Right renal pelvis (tissue), 4 donors: ENCODE measurements around the gene DIPK1B. TPM values are rescaled to one million over a fixed set of nuclear protein-coding genes. Genes with fewer than 3 reads are reported as not detected.
A peak's percentile ranks its signal among the peaks of the same experiment; 100 is the strongest.

Source experiments
- DNase-seq, 4 donors: peaks; one replicate each; pipeline ENCODE4 v3.0.0-alpha.2; 2013; ENCODE audit warnings: low read depth in 4 of 4, low spot score in 3 of 4, missing footprints in 1 of 4
- polyA plus RNA-seq, 4 donors: library from polyadenylated mRNA; unstranded; fragments of 120-200 nt; gene quantifications; one replicate each; pipeline ENCODE4 v1.2.1, GENCODE V29; 2013; ENCODE audit not compliant: insufficient read length in 4 of 4

The DIPK1B gene
- polyA plus RNA-seq, 4 donors: 31.0 to 47.3 (median 34.3) TPM

DNA sequence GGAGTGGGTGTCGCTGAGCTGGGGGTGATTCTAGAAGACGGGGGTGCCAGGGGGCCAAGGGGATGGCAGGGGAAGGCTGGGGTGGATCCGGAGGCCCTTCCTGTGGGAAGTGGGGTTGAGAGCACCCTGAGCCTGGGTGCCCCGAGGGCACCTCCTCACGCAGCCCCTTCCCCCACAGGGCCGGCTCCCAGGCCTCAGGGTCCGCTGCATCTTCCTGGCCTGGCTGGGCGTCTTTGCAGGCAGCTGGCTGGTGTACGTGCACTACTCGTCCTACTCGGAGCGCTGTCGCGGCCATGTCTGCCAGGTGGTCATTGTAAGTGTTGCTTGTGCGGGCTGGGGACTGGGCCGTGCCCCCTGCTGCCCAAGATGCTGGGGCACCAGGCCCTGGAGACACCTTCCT, 5.0 kb downstream of the DIPK1B start:
- DNase-seq: no peak

DNA sequence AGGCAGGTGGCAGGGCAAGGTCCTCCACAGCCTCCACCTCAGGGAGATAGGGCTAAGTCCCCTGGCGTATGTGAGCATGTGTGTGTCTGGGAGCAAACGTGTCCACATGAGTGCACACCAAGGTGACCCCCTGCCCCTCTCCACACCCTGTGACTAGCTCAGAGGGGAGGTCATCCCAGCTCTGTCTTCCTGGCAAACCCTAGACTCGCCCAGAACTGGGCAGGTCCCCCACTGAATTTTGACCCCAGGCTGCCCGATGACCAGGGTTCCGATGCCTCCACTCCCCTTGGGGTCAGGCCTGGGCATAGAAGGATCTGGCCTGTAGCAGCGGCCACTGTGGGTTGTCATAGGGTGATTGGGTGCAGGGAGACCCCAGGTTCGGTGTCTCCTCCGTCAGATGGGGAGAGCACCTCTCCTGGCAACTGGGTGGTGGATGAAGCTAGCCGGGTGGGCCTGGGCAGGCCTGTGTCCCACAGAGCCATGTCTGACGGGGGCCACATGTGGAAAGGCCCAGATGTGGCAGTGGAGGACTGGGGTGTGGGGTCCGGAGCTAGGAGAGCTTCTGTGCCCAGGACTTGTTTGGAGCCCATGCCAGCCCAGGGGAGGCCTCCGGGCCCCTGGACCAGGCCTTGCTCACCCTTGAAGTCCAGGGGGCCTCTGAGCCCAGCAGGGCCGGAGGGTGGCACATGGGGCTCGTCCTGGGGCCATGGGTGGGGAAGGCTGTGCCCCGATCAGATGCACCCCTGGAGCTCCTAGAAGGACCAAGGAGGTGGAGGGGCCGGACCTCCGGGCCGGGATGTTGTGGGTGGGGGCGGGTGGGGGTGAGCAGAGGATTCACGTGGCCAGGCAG, 6.2 kb downstream of the DIPK1B start:
- no peak for DNase-seq

DNA sequence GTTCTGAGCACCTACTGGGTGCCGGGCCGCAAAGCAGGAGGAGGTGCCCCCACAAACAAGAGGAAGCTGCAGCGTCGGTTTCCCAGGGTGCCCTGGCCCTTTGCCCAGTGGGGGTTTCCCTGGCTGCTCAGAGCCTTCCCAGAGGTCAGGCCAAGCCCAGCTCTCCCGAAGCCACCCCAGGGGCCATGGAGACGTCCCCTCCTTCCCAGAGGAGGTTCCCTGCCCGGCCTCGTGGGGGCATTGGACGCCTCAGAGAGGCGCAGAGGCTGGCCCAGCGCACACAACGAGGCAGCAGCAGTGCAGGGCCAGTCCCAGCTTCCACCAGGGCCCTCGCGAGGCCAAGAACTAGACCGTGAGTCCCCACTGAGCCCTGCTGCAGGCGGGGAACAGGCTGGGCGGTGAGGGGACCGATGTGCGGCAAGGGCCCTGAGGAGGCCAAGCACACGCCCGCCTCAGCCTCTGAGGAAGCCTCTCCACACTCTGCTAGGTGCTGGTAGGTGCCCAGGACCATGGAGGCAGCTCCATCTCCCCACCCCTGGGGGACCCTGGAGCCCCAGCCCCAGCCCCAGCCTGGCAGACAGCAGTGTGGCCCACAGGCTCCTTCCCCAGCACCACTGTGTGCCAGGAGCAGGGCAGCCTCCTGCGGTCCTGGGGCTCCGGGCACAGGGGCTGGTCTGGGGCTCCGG, 7.0 kb downstream of the DIPK1B start:
- DNase-seq: no peak

DNA sequence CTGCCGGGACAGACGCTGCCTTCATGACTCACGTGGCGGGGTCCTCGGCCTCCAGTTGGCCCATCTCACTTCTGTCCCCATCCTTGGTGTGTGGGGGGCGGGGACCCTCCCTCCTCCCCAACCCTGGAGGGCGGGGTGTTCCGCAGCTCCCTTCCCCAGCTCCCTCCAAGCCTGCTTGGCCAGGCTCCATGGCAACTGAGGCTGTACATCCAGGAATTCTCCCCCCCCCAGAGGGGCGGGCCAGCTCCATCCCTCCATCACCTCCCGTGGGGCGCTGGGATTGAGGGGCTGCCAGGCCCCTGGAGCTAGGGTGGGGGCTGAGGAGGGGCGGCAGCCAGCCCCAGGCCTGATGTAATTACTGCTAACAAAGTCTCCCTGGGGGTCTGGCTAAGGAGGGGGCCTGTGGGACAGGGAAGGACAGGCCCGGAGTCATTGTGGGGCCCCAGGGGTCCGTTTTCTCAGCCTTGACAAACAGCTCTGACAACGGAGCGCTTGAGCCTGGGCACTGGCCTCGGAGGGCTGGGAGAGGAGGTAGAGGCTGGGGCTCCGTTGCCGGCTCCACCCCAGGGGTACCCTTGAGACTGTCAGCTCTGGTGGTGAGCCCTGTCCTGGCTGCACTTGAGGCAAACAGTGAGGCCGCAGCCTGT, 8.0 kb downstream of the DIPK1B start:
- no peak for DNase-seq

DNA sequence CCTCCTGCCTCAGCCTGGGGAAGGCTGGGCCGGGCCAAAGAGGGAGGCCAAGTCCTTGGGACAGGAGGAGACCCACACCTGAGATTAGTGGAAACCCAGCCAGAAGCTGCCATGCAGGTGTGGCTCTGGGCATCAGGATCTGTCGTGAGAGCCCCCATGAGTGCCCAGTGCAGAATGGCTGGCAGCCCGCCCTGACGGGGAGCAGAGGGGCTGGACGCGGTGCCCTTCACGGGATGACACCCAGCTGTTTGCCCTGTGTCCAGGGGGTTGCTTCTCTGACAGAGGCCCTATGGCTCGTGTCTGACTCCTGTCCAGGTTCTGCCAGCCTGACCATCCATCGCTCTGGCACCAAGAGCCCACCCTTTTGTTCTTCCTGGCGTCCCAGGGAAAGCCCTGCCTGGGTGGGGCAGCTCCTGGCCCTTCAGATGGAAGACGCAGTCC, 8.5 kb downstream of the DIPK1B start:
- no peak for DNase-seq

DNA sequence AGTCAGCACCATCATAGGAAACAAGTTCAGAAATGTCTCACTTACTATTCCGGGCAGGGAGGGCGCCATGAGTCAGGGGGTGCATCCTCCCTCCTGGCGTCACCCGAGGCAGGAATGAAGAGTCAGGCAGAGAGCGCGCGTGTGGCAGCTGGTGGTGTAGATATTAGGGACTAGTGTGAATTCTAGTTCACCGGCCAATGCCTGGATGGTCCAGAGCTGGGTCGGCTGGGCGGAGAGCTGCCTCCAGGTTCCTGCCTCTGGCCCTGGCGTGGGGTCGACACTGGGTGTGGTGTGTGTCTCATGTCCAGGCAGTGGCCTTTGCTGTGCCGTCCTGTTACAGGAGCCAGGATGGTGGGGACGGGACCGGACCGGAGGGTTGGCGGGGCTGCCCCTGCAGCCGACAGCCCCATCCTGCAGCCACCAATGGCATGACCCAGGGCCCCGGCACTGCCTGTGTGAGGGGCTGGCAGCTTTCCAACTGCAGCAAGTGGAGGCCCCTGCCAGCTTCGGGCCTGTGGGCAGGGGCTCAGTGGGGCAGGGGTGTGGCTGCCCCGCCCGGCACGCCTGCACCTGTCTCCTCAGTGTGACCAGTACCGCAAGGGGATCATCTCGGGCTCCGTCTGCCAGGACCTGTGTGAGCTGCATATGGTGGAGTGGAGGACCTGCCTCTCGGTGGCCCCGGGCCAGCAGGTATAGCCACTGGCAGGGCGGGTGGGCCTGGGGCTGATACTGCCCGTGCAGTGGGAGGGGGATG, 9.1 kb downstream of the DIPK1B start:
- DNase-seq: no peak

DNA sequence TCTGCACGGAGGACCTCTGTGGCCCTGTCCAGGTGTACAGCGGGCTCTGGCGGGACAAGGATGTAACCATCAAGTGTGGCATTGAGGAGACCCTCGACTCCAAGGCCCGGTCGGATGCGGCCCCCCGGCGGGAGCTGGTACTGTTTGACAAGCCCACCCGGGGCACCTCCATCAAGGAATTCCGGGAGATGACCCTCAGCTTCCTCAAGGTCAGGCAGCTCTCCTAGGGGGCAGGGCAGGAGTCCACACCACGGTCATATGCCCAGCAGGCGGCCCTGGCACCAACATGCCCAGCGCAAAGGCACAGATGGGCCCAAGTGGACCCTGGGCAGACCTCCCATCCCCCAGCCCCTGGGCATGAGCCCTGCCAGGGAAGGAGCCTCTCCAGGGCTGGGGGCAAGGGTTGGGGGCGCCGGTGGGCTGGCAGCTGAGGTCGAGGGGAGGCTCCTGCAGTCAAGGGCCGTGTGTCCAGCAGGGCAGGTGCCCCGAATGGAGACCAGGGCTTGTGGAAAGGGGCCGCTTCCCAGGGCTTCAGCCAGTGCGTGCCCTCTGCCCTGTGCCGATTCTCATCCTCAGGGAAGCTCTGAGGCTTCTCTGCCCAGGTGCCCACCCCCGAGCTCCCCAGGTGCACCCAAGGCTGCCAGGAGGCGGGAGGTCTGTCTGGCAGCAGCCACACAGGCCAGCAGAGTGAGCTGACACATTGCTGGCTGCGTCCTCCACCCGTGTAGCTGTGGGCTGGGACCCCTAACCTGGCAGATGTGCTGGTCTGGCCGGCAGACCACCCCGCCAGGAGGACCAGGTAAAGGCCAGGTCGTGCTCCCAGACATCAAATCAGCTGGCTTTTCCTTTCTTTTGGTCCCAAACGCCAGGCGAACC, 10.0 kb downstream of the DIPK1B start:
- no peak for DNase-seq

DNA sequence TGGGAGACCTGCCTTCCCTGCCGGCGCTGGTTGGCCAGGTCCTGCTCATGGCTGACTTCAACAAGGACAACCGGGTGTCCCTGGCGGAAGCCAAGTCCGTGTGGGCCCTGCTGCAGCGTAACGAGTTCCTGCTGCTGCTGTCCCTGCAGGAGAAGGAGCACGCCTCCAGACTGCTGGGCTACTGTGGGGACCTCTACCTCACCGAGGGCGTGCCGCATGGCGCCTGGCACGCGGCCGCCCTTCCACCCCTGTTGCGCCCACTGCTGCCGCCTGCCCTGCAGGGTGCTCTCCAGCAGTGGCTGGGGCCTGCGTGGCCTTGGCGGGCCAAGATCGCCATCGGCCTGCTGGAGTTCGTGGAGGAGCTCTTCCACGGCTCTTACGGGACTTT, 10.6 kb downstream of the DIPK1B start:
- no peak for DNase-seq

DNA sequence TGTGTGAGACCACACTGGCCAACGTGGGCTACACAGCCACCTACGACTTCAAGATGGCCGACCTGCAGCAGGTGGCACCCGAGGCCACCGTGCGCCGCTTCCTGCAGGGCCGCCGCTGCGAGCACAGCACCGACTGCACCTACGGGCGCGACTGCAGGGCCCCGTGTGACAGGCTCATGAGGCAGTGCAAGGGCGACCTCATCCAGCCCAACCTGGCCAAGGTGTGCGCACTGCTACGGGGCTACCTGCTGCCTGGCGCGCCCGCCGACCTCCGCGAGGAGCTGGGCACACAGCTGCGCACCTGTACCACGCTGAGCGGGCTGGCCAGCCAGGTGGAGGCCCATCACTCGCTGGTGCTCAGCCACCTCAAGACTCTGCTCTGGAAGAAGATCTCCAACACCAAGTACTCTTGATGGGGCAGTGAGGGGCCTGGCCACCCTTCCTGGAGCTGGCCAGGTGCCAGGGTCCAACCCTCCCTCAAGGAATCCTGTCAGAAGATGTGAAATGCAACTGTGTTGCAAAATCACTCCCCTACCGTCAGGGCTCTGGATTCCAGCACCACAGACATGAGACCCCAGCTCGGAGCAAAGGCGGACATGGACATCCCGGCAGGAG, 11.1 kb downstream of the DIPK1B start:
- DNase-seq: no peak

DNA sequence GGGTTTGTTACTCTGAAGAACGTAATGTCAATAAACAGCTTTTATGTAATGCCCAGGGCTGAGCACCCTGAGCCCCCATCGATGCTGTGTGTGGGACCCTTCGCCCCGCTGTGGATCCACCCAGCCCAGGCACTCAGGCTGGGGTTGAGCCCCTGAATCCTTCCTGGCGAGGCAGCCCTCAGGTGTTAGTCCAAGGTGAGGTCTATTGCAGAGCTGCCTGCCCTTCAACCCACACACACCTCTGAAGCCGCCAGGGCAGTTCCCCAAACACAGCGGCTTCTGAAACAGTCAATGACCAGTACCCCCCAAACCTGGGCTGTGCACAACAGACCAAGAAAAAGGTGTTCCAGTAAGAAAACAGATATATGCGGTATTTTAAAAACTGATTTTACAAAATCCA, 11.6 kb downstream of the DIPK1B start:
- no peak for DNase-seq

DNA sequence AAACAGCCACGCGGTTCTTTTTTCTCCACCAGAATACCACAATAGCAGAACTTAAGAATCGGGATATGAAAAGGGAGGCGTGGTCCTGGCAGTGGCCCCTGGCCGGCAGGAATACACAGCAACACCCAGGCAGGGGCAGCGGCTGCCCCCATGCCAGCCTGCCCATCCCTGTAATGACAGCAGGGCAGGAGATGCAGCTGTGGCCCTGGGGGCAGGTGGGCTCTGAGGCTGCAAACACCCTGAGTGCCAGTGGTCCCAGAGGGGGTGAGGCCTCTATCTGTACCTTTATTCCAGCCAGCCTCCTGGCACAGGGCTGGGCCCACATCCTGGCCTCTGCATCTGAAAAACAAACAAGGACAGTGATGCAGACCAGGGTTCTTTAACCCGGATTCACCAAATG, 12.4 kb downstream of the DIPK1B start:
- DNase-seq: no peak

DNA sequence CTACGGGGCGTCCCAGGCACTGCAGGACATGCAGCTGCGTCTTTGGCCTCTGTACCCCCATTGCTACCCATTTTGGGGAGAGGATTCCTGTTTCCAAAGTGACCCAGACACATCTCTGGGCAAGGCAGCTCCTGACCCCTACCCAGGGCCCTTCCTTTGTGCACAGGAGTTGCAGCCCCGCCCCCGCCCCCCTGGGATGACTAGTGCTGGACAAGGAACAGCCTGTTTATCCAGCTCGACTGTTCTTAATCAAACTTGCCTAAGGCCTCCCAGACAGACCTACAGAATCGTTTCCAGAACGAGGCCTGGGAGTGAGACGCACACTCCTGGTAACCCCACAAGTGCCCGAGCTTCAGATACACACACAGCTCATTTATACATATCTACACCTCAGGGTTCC, 13.2 kb downstream of the DIPK1B start:
- no peak for DNase-seq

DNA sequence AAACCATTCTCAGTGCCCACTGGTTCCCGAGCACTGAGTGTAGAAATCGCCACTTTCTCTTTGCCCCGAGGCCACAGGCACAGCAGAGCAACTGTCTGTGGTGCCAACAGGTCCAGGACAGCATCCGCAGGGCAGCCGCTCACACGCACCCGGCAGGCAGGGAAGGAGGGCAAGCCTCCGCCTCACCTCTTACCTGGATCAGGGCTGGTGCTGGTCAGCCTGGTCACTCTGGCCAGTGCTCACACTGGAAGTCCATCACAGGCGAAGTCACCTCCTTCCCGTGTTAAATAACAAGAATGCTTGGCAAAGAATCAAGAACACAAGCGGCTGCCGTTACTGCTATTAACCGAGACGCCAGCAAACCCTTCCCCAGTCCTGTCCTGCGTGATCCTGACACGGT, 13.7 kb downstream of the DIPK1B start:
- no peak for DNase-seq

DNA sequence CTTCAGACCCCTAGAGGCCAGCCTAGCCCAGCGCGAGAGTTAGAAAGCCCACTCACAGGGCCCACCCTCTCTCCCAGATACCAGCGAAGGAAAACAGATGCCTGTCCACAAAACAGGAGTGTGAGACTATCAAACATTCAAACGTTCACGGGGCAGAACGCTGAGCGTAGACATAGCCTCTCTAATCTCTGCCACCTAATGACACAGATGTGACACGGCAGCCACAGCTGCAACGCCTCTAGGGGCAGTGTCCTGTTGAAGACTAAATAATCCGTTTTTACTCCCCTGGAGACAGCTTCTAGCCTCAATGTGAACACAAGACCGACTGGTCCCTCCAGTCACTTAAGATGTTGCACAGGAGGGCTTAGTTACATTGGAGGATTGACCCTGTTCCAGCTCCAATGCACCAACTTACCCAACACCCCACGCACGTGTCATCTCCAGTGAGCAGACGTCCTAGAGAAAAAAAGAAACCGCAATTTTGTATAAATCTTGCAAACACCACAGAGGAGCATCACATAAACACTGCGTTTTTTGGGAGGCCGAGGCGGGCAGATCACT, 14.3 kb downstream of the DIPK1B start:
- no peak for DNase-seq

DNA sequence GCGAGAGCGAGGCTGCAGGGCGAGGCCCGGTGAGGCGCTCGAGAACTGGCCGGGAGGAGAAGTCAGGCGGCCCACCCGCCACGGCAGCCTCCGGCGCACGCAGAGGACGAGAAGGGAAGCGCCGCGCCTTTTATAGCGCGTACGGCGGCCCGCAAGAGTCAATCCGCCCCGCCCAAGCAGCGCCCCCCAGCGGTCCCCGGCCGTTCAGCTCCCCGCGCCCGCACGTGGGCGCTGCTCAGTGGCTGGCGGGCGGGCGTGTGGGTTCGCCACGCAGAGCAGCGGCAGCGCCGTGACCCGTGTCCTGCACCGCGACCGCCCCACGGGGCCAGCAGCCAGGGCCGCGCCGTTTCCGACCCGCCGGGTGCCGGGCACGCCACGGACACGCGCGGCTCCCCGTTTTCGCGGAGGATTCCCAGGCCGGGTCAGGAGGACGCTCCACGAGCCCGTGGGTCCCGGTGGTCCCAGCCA, 15.7 kb downstream of the DIPK1B start:
- peak; percentile 72 to 79 (median 74) for DNase-seq

DNA sequence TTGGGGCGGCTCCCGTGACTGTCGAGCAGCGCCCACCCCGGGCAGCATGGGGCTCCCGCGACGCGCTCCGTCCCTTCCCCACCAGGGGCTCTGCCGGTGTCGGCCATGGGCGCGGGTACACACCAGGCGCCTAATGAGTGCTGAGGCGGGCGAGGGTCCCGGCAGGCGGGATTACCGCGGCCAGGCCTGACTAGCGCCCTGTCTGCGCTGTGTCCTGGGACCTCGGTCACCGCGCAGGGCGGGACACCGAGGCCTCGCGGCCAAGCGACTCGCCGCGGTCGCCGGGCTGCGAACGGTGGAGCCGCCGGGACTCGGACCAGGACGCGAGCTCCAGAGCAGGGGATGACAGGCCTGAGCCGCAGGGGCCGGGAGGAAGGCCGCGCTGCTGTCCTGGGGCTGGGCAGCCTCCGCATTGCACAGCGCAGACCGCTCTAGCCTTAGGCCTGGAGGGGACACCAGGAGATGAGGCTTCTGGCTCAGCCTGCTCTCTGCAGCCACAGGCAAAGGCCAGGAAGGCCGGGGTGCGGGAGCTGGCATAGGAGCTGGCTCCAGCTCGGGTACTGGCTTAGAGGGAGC, 16.3 kb downstream of the DIPK1B start:
- no peak for DNase-seq

DNA sequence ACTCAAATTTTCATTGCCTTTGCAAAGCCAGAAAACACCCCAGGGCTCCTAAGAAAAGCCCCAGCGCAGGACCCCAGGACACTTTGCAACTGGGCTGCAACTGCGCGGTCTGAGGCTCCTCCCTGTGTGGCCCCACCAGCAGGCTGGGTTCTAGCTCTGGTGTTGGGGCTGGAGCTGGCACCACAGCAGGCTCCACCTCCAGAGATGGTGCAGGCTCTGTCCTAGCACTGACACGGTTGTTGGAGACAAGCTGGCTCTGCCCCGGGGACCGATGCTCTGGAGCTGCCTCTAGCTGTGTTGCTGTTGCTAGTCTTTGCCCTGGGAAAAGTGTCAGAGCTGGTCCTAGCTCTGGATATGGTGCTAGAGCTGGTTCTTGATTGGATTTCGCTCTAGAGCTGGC, 16.8 kb downstream of the DIPK1B start:
- DNase-seq: no peak

DNA sequence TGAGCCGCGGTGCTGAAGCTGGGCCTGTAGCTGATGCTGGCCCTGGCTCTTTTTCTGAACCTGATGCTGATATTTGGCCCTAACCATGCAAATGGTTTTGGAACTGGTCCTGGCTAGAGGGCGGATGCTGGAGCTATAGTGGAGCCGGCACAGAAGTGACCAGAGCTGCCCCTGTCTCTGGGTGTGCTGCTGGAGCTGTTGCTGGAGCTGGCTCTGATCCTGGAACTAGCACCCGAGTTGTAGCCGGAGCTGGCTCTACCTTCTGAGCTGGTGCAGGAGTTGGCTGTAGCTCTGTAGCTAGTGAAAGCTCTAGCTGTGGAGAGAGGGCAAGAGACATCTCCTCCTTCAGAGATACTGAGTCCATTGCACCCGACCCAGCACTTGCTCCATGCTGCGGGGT, 17.6 kb downstream of the DIPK1B start:
- no peak for DNase-seq
